Measurements from ENCODE around the gene SORT1. TPM values are rescaled to one million over a fixed set of nuclear protein-coding genes. Genes with fewer than 3 reads are reported as not detected.

The SORT1 gene
- total and polyA plus RNA-seq, 2 of the 4 experiments (the other 2 are of a cell fraction) = 15.8 to 16.7 TPM

DNA sequence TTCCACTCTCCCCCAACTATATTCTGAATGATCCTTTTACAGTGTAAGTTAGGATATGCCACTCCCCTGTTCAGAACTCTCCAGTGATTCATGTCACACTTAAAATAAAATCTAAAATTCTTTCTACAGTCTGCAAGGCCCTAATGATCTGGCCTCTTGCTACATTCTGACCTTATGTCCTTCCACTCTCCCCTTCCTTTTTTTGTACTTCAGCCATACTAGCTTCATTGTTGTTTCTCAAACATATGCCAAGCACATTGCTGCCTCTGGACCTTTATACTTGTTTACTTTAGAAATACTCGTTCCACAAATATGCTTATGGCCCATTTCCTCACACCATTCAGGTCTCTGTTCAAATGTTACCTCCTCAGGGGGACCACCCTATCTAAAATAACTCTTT lies 43.4 kb upstream of the SORT1 start:
- BruUV-seq (replicated peaks) = no TSS peak
- Histone ChIP-seq H3K4me1 (ENCODE audit: control insufficient read depth, insufficient read depth, low read length) (peaks cover 6% of the 10 kb centered on the region), H3K18ac (ENCODE audit: low read depth, low read length) (no peak overlapping the region), H4K91ac (ENCODE audit: insufficient read depth, low read depth, low read length) (no peak overlapping the region), H3K36me3 (ENCODE audit: control insufficient read depth, insufficient read depth, low read length) (no peaks in the 10 kb centered on the region), H3K23ac (ENCODE audit: low read depth, low read length) (no peak overlapping the region), H2AK5ac (ENCODE audit: low read depth, low read length) (no peak overlapping the region), H4K5ac (ENCODE audit: low read depth, low read length) (no peak overlapping the region), H3K27me3 (ENCODE audit: control insufficient read depth, insufficient read depth, low read length) (peaks cover 5% of the 10 kb centered on the region; the same call in 1 of the 2 replicates), H3K4me2 (ENCODE audit: low read depth, low read length) (no peak overlapping the region), H3K14ac (replicated peaks; ENCODE audit: low read depth, low read length) (peak overlapping the region; percentile 35; the same call in 1 of the 2 replicates), H2AFZ (replicated peaks; ENCODE audit: low read length, poor library complexity) (no peak overlapping the region), H2BK120ac (ENCODE audit: low read depth, low read length) (no peak overlapping the region), H3K9me1 (ENCODE audit: insufficient read depth, low read length) (peaks cover 6% of the 10 kb centered on the region), H2BK5ac (ENCODE audit: low read depth, low read length, poor library complexity, severe bottlenecking) (no peak overlapping the region), H3K9me3 (ENCODE audit: control insufficient read depth, insufficient read depth, low read length) (no peaks in the 10 kb centered on the region), H2AK9ac (replicated peaks; ENCODE audit: low read depth, low read length, poor library complexity) (no peak overlapping the region), H3K56ac (ENCODE audit: extremely low read depth, insufficient read depth, low read length) (no peak overlapping the region), H3K79me1 (ENCODE audit: low read depth in 1 of 2, low read length in 2 of 2) (peaks cover 0 to 5% of the 10 kb centered on the region in 2 experiments; a peak in 2 of 4 replicates), H3K4me3 (ENCODE audit: insufficient read depth, low read depth, low read length) (no peak overlapping the region), H2BK20ac (ENCODE audit: low read depth, low read length) (no peak overlapping the region; the same call in 1 of the 2 replicates), H3K27ac (ENCODE audit: insufficient read depth, low read length) (no peak overlapping the region), H2BK15ac (ENCODE audit: low read depth, low read length) (no peak overlapping the region), H3K4ac (ENCODE audit: low read depth, low read length) (no peak overlapping the region), H4K20me1 (ENCODE audit: insufficient read depth, low read length) (no peaks in the 10 kb centered on the region), H3K9ac (ENCODE audit: low read depth, low read length) (no peak overlapping the region), H4K8ac (ENCODE audit: low read depth in 2 of 2, low read length in 2 of 2) (no peak overlapping the region)
- DNase-seq = peak; percentile 43
- ATAC-seq (ENCODE audit: low read depth) = peak; percentile 7; the same call in 1 of the 2 replicates
- ChIA-PET CTCF (no interaction called here), POLR2A (ENCODE audit: unreplicated experiment) (no interaction called here)
- in situ Hi-C loops (cut with MboI; ENCODE audit: low sequenced_read_pairs) (no loop called here), intact Hi-C loops (cut with micrococcal nuclease) (no loop called here), dilution Hi-C loops (cut with HindIII; ENCODE audit: low sequenced_read_pairs, unreplicated experiment) (no loop called here)
- TF ChIP-seq MAFK (IDR thresholded peaks at IDR 0.05; ENCODE audit: low read depth, low read length) (no peak), CEBPB (IDR thresholded peaks at IDR 0.05; ENCODE audit: low read depth, low read length) (no peak), RFX5 (IDR thresholded peaks at IDR 0.05; ENCODE audit: low read depth, low read length) (no peak), NFE2L2 (IDR thresholded peaks at IDR 0.05; ENCODE audit: low read depth, low read length) (no peak), RAD21 (IDR thresholded peaks at IDR 0.05; ENCODE audit: low read length) (no peak), FOS (IDR thresholded peaks at IDR 0.05; ENCODE audit: low read depth, low read length) (no peak), BHLHE40 (IDR thresholded peaks at IDR 0.05; ENCODE audit: low read depth, low read length) (no peak), POLR2A (IDR thresholded peaks at IDR 0.05; ENCODE audit: low read depth, low read length) (no peak), MAZ (IDR thresholded peaks at IDR 0.05; ENCODE audit: borderline replicate concordance, low read depth, low read length) (no peak), ELK1 (IDR thresholded peaks at IDR 0.05; ENCODE audit: borderline replicate concordance, low read depth, low read length) (no peak), SMC3 (IDR thresholded peaks at IDR 0.05; ENCODE audit: low read depth, low read length) (no peak), CTCF (conservative IDR thresholded peaks at IDR 0.05; ENCODE audit: low read depth, low read length) (no peak), CHD1 (IDR thresholded peaks at IDR 0.05; ENCODE audit: low read depth, low read length) (no peak), MXI1 (IDR thresholded peaks at IDR 0.05; ENCODE audit: borderline replicate concordance, low read depth, low read length) (no peak), RCOR1 (IDR thresholded peaks at IDR 0.05; ENCODE audit: insufficient replicate concordance, low read length) (no peak)
- TF ChIP-seq, protein P1, sequence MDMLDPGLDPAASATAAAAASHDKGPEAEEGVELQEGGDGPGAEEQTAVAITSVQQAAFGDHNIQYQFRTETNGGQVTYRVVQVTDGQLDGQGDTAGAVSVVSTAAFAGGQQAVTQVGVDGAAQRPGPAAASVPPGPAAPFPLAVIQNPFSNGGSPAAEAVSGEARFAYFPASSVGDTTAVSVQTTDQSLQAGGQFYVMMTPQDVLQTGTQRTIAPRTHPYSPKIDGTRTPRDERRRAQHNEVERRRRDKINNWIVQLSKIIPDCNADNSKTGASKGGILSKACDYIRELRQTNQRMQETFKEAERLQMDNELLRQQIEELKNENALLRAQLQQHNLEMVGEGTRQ (IDR thresholded peaks at IDR 0.05; ENCODE audit: low read depth, low read length) = no peak
- WGBS, 2 experiments (ENCODE audit: extremely low coverage in 2 of 2, insufficient read length in 1 of 2) = 20% methylated on average over 1 of the region's 1 CpG; no CpG with 5 or more reads in 1 of the 2 experiments
